GM23338 (cell line): ENCODE measurements around the gene SLC23A2. TPM values are rescaled to one million over a fixed set of nuclear protein-coding genes. Genes with fewer than 3 reads are reported as not detected.

Experiments used
- ATAC-seq: fragments of 200-7000 bp; cut with Tn5 transposase; 3 replicates; pipeline ENCODE4 v1.9.1; 2020
- DNase-seq: peaks from one replicate; pipeline ENCODE4 v3.0.0-alpha.2; 2015; ENCODE audit warnings: low spot score
- H2AFZ ChIP-seq: fragments of 200-600 bp; sonication (generic); 2 replicates; pipeline ENCODE4 v1.8.0; 2016; ENCODE audit warnings: antibody characterized with exemption, mild to moderate bottlenecking, moderate library complexity
- H3F3A ChIP-seq: fragments of 200-600 bp; sonication (generic); replicated peaks from 2 replicates; pipeline ENCODE4 v1.8.0; 2017; ENCODE audit warnings: antibody characterized with exemption, mixed run types, low read depth
- H3K27ac ChIP-seq: fragments of 200-600 bp; sonication (generic); 2 replicates; pipeline ENCODE4 v1.6.1; 2016; ENCODE audit warnings: low read depth
- H3K27me3 ChIP-seq: fragments of 200-600 bp; sonication (generic); 2 replicates; pipeline ENCODE4 v1.8.0; 2016; ENCODE audit warnings: mild to moderate bottlenecking, mixed run types, moderate library complexity; ENCODE audit not compliant: insufficient read depth
- H3K36me3 ChIP-seq: fragments of 200-600 bp; sonication (generic); 2 replicates; pipeline ENCODE4 v1.8.0; 2016; ENCODE audit warnings: mild to moderate bottlenecking; ENCODE audit not compliant: insufficient read depth
- H3K4me1 ChIP-seq: fragments of 200-600 bp; sonication (generic); 2 replicates; pipeline ENCODE4 v1.8.0; 2016; ENCODE audit warnings: mild to moderate bottlenecking, moderate library complexity; ENCODE audit not compliant: insufficient read depth
- H3K4me2 ChIP-seq: fragments of 200-600 bp; sonication (generic); 2 replicates; pipeline ENCODE4 v1.7.1; 2017; ENCODE audit warnings: mixed run types
- H3K4me3 ChIP-seq: fragments of 200-600 bp; sonication (generic); 2 replicates; pipeline ENCODE4 v1.6.1; 2016; ENCODE audit warnings: mixed run types
- H3K79me2 ChIP-seq: fragments of 200-600 bp; sonication (generic); replicated peaks from 2 replicates; pipeline ENCODE4 v1.8.0; 2017; ENCODE audit warnings: mild to moderate bottlenecking; ENCODE audit not compliant: insufficient read depth
- H3K9me2 ChIP-seq: fragments of 200-600 bp; sonication (generic); 2 replicates; pipeline ENCODE4 v1.8.0; 2017; ENCODE audit not compliant: insufficient read depth
- H4K20me1 ChIP-seq: fragments of 200-600 bp; sonication (generic); replicated peaks from 2 replicates; pipeline ENCODE4 v1.8.0; 2017; ENCODE audit warnings: mild to moderate bottlenecking; ENCODE audit not compliant: insufficient read depth
- H3K27ac Mint-ChIP-seq: 2 replicates; pipeline ENCODE4 v1.8.0; 2020; ENCODE audit warnings: inconsistent platforms, mild to moderate bottlenecking, moderate library complexity, mixed read lengths
- H3K27me3 Mint-ChIP-seq: 3 replicates; pipeline ENCODE4 v1.8.0; 2022; ENCODE audit warnings: low read depth, mild to moderate bottlenecking, moderate library complexity, mixed read lengths, inconsistent platforms; ENCODE audit not compliant: insufficient read depth, poor library complexity
- H3K36me3 Mint-ChIP-seq: 3 replicates; pipeline ENCODE4 v1.8.0; 2021; ENCODE audit warnings: low read depth, mild to moderate bottlenecking, inconsistent platforms, moderate library complexity, mixed read lengths
- H3K4me1 Mint-ChIP-seq: 3 replicates; pipeline ENCODE4 v1.8.0; 2020; ENCODE audit warnings: mild to moderate bottlenecking, inconsistent platforms, mixed read lengths
- H3K4me3 Mint-ChIP-seq: 3 replicates; pipeline ENCODE4 v1.8.0; 2021; ENCODE audit warnings: moderate library complexity, mild to moderate bottlenecking, inconsistent platforms, mixed read lengths
- H3K9me3 Mint-ChIP-seq: 3 replicates; pipeline ENCODE4 v1.8.0; 2020; ENCODE audit warnings: moderate library complexity, mild to moderate bottlenecking, inconsistent platforms, mixed read lengths
- CREB1 ChIP-seq: fragments of 250-450 bp; sonication (Bioruptor Pico); IDR thresholded peaks from 2 replicates; pipeline ENCODE4 v1.5.0; 2020; ENCODE audit warnings: low read depth, mild to moderate bottlenecking, moderate library complexity
- EZH2 ChIP-seq: fragments of 200-600 bp; sonication (generic); IDR thresholded peaks from one replicate; pipeline ENCODE4 v1.8.0; 2017; ENCODE audit warnings: antibody characterized with exemption, mild to moderate bottlenecking, low read depth; ENCODE audit not compliant: unreplicated experiment
- EZH2phosphoT487 ChIP-seq: fragments of 200-600 bp; sonication (generic); IDR thresholded peaks from one replicate; pipeline ENCODE4 v1.8.1; 2018; ENCODE audit warnings: antibody characterized with exemption; ENCODE audit not compliant: unreplicated experiment
- JUNB ChIP-seq: IDR thresholded peaks from one replicate; pipeline ENCODE4 v1.6.1; 2016; ENCODE audit warnings: antibody characterized with exemption; ENCODE audit not compliant: unreplicated experiment
- NANOG ChIP-seq: IDR thresholded peaks from 2 replicates; pipeline ENCODE4 v1.6.1; 2016; ENCODE audit warnings: antibody characterized with exemption, borderline replicate concordance
- POLR2AphosphoS5 ChIP-seq: IDR thresholded peaks from 2 replicates; pipeline ENCODE4 v1.6.1; 2016; ENCODE audit warnings: antibody characterized with exemption, low read depth
- STAT1 ChIP-seq: IDR thresholded peaks from one replicate; pipeline ENCODE4 v1.6.1; 2016; ENCODE audit warnings: antibody characterized with exemption; ENCODE audit not compliant: unreplicated experiment
- ZNF114 ChIP-seq: fragments of 250-450 bp; sonication (Bioruptor Pico); IDR thresholded peaks from 2 replicates; pipeline ENCODE4 v1.5.0; 2020; ENCODE audit warnings: mild to moderate bottlenecking, moderate library complexity
- ZNF331 ChIP-seq: fragments of 250-450 bp; sonication (Bioruptor Pico); IDR thresholded peaks from 2 replicates; pipeline ENCODE4 v1.5.0; 2020; ENCODE audit warnings: low read depth, mild to moderate bottlenecking, moderate library complexity
- polyA plus RNA-seq: library from polyadenylated mRNA; unstranded; fragments of >200 nt; fragmentation: Nextera tagmentation; extraction: Ambion mirVana; gene quantifications from 2 replicates; pipeline ENCODE4 v1.2.1, GENCODE V29; 2016
- total RNA-seq: library from RNA; depleted of rRNA; stranded (reverse); fragments of >200 nt; shearing (Covaris generic); gene quantifications from 2 replicates; pipeline ENCODE4 v1.2.3, GENCODE V29; 2014
- TF ChIP-seq, protein P1 (sequence below): IDR thresholded peaks from 2 replicates; pipeline ENCODE4 v1.6.1; 2016; ENCODE audit warnings: antibody characterized with exemption
- TF ChIP-seq, protein P2 (sequence below): IDR thresholded peaks from one replicate; pipeline ENCODE4 v1.6.1; 2018; ENCODE audit warnings: antibody characterized with exemption; ENCODE audit not compliant: unreplicated experiment
- TF ChIP-seq, protein P3 (sequence below), 2 experiments: fragments of 200-600 bp in 1 of 2; sonication (generic) in 1 of 2; conservative IDR thresholded peaks; 2 replicates each; pipeline versions ENCODE4 v1.5.1 to v1.6.1; 2016 to 2017; ENCODE audit warnings: antibody characterized with exemption in 2 of 2, low read depth in 2 of 2, mild to moderate bottlenecking in 2 of 2, moderate library complexity in 1 of 2
- TF ChIP-seq, protein P4 (sequence below): fragments of 250-450 bp; sonication (Bioruptor Pico); IDR thresholded peaks from 2 replicates; pipeline ENCODE4 v1.5.0; 2020; ENCODE audit warnings: mild to moderate bottlenecking, moderate library complexity

The SLC23A2 gene
- total and polyA plus RNA-seq, 2 experiments from 2014 or later: 4.4 to 20.2 TPM

DNA sequence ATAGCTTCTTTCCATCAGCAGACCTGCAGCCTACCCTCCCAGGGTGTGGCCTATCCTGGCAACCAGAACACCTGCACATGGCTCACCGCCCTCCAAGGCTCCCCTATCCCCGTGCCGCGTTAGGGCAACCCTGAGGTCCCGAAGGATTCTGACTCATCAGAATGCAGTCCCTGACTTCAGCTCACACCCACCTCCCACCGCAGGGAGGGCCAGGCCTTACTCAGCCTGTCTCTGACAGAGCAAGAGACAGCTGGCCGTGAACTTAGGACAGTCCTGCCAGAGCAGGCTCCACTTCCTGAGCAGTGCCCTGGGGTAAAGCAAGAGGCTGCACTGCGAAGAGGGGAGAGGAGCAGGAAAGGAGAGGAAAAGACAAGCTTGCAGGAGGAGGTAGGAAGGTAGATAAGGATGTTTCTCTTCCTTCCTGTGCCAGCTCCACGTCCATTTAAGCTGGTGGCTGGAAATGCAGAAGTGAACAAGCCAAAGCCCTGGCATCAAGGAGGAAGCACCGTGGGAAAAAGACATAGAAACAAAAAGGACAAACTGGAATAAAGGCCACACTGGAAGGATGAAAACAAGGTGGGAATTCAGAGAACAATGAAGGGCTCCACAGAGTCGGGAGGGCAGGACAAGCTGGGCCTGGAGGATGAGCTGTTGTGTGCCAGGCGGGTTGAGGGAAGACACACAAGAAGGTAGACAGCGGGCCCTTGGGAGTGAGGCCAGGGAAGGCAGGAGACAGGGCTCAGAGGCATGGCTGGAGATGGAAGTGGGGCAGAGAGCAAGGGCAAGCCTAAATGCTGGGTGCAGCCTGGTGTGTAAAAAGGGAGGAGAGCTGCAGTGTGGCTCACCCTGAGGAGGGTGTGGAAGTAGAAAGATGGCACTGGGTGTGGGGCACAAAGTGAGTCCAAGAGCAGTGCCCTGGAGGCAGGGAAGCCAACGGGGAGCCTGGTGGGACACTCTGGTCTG lies 102.7 kb downstream of the SLC23A2 start:
- Histone ChIP-seq H2AFZ (no peak overlapping the region), H3F3A (no peaks in the 10 kb centered on the region), H3K27me3 (no peaks in the 10 kb centered on the region), H3K4me3 (no peak overlapping the region), H3K4me1 (peaks cover 7% of the 10 kb centered on the region; the same call in 1 of the 2 replicates), H3K27ac (no peak overlapping the region), H3K4me2 (no peak overlapping the region), H3K79me2 (no peaks in the 10 kb centered on the region), H3K36me3 (no peaks in the 10 kb centered on the region), H3K9me2 (no peaks in the 10 kb centered on the region), H4K20me1 (no peaks in the 10 kb centered on the region; the same call in 1 of the 2 replicates)
- Mint-ChIP-seq H3K27me3 (peaks cover 15% of the 10 kb centered on the region), H3K36me3 (peaks cover 6% of the 10 kb centered on the region), H3K27ac (no peak overlapping the region), H3K9me3 (0 out of 3 replicates have a peak, but pooled peaks cover under 1% of the 10 kb centered on the region), H3K4me1 (peaks cover 23% of the 10 kb centered on the region), H3K4me3 (no peak overlapping the region)
- ATAC-seq (no peak), DNase-seq (no peak)
- TF ChIP-seq, protein P1, sequence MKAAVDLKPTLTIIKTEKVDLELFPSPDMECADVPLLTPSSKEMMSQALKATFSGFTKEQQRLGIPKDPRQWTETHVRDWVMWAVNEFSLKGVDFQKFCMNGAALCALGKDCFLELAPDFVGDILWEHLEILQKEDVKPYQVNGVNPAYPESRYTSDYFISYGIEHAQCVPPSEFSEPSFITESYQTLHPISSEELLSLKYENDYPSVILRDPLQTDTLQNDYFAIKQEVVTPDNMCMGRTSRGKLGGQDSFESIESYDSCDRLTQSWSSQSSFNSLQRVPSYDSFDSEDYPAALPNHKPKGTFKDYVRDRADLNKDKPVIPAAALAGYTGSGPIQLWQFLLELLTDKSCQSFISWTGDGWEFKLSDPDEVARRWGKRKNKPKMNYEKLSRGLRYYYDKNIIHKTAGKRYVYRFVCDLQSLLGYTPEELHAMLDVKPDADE: no peak
- no peak for TF ChIP-seq EZH2phosphoT487
- TF ChIP-seq ZNF331 (CRISPR knock-in tag): no peak
- no peak for TF ChIP-seq POLR2AphosphoS5
- TF ChIP-seq, protein P2, sequence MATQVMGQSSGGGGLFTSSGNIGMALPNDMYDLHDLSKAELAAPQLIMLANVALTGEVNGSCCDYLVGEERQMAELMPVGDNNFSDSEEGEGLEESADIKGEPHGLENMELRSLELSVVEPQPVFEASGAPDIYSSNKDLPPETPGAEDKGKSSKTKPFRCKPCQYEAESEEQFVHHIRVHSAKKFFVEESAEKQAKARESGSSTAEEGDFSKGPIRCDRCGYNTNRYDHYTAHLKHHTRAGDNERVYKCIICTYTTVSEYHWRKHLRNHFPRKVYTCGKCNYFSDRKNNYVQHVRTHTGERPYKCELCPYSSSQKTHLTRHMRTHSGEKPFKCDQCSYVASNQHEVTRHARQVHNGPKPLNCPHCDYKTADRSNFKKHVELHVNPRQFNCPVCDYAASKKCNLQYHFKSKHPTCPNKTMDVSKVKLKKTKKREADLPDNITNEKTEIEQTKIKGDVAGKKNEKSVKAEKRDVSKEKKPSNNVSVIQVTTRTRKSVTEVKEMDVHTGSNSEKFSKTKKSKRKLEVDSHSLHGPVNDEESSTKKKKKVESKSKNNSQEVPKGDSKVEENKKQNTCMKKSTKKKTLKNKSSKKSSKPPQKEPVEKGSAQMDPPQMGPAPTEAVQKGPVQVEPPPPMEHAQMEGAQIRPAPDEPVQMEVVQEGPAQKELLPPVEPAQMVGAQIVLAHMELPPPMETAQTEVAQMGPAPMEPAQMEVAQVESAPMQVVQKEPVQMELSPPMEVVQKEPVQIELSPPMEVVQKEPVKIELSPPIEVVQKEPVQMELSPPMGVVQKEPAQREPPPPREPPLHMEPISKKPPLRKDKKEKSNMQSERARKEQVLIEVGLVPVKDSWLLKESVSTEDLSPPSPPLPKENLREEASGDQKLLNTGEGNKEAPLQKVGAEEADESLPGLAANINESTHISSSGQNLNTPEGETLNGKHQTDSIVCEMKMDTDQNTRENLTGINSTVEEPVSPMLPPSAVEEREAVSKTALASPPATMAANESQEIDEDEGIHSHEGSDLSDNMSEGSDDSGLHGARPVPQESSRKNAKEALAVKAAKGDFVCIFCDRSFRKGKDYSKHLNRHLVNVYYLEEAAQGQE: no peak
- no peak for TF ChIP-seq ZNF114 (CRISPR knock-in tag)
- no peak for TF ChIP-seq CREB1 (CRISPR knock-in tag)
- TF ChIP-seq EZH2: no peak
- no peak for TF ChIP-seq JUNB
- TF ChIP-seq, protein P3, sequence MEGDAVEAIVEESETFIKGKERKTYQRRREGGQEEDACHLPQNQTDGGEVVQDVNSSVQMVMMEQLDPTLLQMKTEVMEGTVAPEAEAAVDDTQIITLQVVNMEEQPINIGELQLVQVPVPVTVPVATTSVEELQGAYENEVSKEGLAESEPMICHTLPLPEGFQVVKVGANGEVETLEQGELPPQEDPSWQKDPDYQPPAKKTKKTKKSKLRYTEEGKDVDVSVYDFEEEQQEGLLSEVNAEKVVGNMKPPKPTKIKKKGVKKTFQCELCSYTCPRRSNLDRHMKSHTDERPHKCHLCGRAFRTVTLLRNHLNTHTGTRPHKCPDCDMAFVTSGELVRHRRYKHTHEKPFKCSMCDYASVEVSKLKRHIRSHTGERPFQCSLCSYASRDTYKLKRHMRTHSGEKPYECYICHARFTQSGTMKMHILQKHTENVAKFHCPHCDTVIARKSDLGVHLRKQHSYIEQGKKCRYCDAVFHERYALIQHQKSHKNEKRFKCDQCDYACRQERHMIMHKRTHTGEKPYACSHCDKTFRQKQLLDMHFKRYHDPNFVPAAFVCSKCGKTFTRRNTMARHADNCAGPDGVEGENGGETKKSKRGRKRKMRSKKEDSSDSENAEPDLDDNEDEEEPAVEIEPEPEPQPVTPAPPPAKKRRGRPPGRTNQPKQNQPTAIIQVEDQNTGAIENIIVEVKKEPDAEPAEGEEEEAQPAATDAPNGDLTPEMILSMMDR (conservative IDR thresholded peaks at IDR 0.05; ENCODE audit: low read depth in 2 of 2): no peak
- TF ChIP-seq, protein P4, sequence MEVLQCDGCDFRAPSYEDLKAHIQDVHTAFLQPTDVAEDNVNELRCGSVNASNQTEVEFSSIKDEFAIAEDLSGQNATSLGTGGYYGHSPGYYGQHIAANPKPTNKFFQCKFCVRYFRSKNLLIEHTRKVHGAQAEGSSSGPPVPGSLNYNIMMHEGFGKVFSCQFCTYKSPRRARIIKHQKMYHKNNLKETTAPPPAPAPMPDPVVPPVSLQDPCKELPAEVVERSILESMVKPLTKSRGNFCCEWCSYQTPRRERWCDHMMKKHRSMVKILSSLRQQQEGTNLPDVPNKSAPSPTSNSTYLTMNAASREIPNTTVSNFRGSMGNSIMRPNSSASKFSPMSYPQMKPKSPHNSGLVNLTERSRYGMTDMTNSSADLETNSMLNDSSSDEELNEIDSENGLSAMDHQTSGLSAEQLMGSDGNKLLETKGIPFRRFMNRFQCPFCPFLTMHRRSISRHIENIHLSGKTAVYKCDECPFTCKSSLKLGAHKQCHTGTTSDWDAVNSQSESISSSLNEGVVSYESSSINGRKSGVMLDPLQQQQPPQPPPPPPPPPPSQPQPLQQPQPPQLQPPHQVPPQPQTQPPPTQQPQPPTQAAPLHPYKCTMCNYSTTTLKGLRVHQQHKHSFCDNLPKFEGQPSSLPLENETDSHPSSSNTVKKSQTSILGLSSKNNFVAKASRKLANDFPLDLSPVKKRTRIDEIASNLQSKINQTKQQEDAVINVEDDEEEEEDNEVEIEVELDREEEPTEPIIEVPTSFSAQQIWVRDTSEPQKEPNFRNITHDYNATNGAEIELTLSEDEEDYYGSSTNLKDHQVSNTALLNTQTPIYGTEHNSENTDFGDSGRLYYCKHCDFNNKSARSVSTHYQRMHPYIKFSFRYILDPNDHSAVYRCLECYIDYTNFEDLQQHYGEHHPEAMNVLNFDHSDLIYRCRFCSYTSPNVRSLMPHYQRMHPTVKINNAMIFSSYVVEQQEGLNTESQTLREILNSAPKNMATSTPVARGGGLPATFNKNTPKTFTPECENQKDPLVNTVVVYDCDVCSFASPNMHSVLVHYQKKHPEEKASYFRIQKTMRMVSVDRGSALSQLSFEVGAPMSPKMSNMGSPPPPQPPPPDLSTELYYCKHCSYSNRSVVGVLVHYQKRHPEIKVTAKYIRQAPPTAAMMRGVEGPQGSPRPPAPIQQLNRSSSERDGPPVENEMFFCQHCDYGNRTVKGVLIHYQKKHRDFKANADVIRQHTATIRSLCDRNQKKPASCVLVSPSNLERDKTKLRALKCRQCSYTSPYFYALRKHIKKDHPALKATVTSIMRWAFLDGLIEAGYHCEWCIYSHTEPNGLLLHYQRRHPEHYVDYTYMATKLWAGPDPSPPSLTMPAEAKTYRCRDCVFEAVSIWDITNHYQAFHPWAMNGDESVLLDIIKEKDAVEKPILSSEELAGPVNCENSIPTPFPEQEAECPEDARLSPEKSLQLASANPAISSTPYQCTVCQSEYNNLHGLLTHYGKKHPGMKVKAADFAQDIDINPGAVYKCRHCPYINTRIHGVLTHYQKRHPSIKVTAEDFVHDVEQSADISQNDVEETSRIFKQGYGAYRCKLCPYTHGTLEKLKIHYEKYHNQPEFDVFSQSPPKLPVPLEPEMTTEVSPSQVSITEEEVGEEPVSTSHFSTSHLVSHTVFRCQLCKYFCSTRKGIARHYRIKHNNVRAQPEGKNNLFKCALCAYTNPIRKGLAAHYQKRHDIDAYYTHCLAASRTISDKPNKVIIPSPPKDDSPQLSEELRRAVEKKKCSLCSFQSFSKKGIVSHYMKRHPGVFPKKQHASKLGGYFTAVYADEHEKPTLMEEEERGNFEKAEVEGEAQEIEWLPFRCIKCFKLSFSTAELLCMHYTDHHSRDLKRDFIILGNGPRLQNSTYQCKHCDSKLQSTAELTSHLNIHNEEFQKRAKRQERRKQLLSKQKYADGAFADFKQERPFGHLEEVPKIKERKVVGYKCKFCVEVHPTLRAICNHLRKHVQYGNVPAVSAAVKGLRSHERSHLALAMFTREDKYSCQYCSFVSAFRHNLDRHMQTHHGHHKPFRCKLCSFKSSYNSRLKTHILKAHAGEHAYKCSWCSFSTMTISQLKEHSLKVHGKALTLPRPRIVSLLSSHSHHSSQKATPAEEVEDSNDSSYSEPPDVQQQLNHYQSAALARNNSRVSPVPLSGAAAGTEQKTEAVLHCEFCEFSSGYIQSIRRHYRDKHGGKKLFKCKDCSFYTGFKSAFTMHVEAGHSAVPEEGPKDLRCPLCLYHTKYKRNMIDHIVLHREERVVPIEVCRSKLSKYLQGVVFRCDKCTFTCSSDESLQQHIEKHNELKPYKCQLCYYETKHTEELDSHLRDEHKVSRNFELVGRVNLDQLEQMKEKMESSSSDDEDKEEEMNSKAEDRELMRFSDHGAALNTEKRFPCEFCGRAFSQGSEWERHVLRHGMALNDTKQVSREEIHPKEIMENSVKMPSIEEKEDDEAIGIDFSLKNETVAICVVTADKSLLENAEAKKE (CRISPR knock-in tag): no peak
- no peak for TF ChIP-seq STAT1
- no peak for TF ChIP-seq NANOG
